Activated T-helper 17 cell treated with anti-CD3 and anti-CD28 coated beads, Interleukin-2, amount 50 U/mL, for 72 hours (primary cell): Measurements from ENCODE around the gene RAB11FIP5. TPM values are rescaled to one million over a fixed set of nuclear protein-coding genes. Genes with fewer than 3 reads are reported as not detected.

Experiments used
- ATAC-seq: fragments of 150-1000 bp; cut with Tn5 transposase; replicated peaks from 2 replicates; pipeline ENCODE4 v1.10.0; 2021; ENCODE audit warnings: mild to moderate bottlenecking, moderate library complexity
- H3K27ac Mint-ChIP-seq: one replicate; pipeline ENCODE4 v1.8.0; 2022; ENCODE audit warnings: mixed read lengths
- H3K27me3 Mint-ChIP-seq: one replicate; pipeline ENCODE4 v1.8.0; 2022; ENCODE audit warnings: mixed read lengths
- H3K36me3 Mint-ChIP-seq: one replicate; pipeline ENCODE4 v1.8.0; 2022; ENCODE audit warnings: low read depth, mild to moderate bottlenecking, mixed read lengths
- H3K4me1 Mint-ChIP-seq: one replicate; pipeline ENCODE4 v1.8.0; 2022; ENCODE audit warnings: mixed read lengths
- H3K4me3 Mint-ChIP-seq: one replicate; pipeline ENCODE4 v1.8.0; 2022; ENCODE audit warnings: mild to moderate bottlenecking, mixed read lengths
- H3K9me3 Mint-ChIP-seq: one replicate; pipeline ENCODE4 v1.8.0; 2022; ENCODE audit warnings: mixed read lengths
- total RNA-seq, 2 donors: library from RNA; stranded (reverse); gene quantifications; one replicate each; pipeline ENCODE4 v1.2.3, GENCODE V29; 2022

RAB11FIP5 gene
- total RNA-seq, 2 donors from 2014 or later = 15.5 to 29.9 TPM

- Mint-ChIP-seq H3K27ac (no peak overlapping the region), H3K27me3 (no peaks in the 10 kb centered on the region), H3K4me1 (no peaks in the 10 kb centered on the region), H3K9me3 (no peaks in the 10 kb centered on the region), H3K4me3 (no peak overlapping the region), H3K36me3 (no peaks in the 10 kb centered on the region)
- no peak for ATAC-seq
Measured at GRCh38 chr2:73117441-73117840, 4.7 kb upstream of the RAB11FIP5 start.

- Mint-ChIP-seq H3K36me3 (peaks cover 5% of the 10 kb centered on the region), H3K4me1 (no peaks in the 10 kb centered on the region), H3K27ac (no peak overlapping the region), H3K9me3 (no peaks in the 10 kb centered on the region), H3K4me3 (no peak overlapping the region), H3K27me3 (no peaks in the 10 kb centered on the region)
- no peak for ATAC-seq
Measured at GRCh38 chr2:73116182-73116960, 3.6 kb upstream of the RAB11FIP5 start.

- Mint-ChIP-seq H3K4me1 (peaks cover 7% of the 10 kb centered on the region), H3K4me3 (peak overlapping the region; percentile 29), H3K9me3 (no peaks in the 10 kb centered on the region), H3K27me3 (no peaks in the 10 kb centered on the region), H3K36me3 (peaks cover 5% of the 10 kb centered on the region), H3K27ac (no peak overlapping the region)
- no peak for ATAC-seq
Measured at GRCh38 chr2:73114273-73114867, 1.6 kb upstream of the RAB11FIP5 start.

GRCh38 chr2:73112026-73112912 is 479 bp downstream of the RAB11FIP5 start:
- H3K9me3 Mint-ChIP-seq = no peaks in the 10 kb centered on the region
- no peaks in the 10 kb centered on the region for H3K27me3 Mint-ChIP-seq
- H3K36me3 Mint-ChIP-seq = peaks cover 5% of the 10 kb centered on the region
- peak; percentile 34 for ATAC-seq
- H3K4me1 Mint-ChIP-seq = peaks cover 20% of the 10 kb centered on the region
- peak overlapping the region; percentile 91 for H3K27ac Mint-ChIP-seq
- H3K4me3 Mint-ChIP-seq = peak overlapping the region; percentile 92

- Mint-ChIP-seq H3K9me3 (no peaks in the 10 kb centered on the region), H3K36me3 (peaks cover 5% of the 10 kb centered on the region), H3K4me3 (peak overlapping the region; percentile 92), H3K27ac (peak overlapping the region; percentile 91), H3K4me1 (peaks cover 28% of the 10 kb centered on the region), H3K27me3 (no peaks in the 10 kb centered on the region)
- ATAC-seq = peak; percentile 23
Measured at GRCh38 chr2:73111073-73112025, 1.4 kb downstream of the RAB11FIP5 start.

- Mint-ChIP-seq H3K27me3 (no peaks in the 10 kb centered on the region), H3K4me1 (peaks cover 35% of the 10 kb centered on the region), H3K4me3 (peak overlapping the region; percentile 92), H3K9me3 (no peaks in the 10 kb centered on the region), H3K27ac (peak overlapping the region; percentile 91), H3K36me3 (peaks cover 5% of the 10 kb centered on the region)
- ATAC-seq = no peak
Measured at GRCh38 chr2:73110168-73111072, 2.3 kb downstream of the RAB11FIP5 start.

GRCh38 chr2:73109431-73110167 is 3.1 kb downstream of the RAB11FIP5 start:
- H3K36me3 Mint-ChIP-seq = peaks cover 5% of the 10 kb centered on the region
- peaks cover 40% of the 10 kb centered on the region for H3K4me1 Mint-ChIP-seq
- no peak overlapping the region for H3K27ac Mint-ChIP-seq
- no peaks in the 10 kb centered on the region for H3K9me3 Mint-ChIP-seq
- H3K4me3 Mint-ChIP-seq = peak overlapping the region; percentile 92
- no peak for ATAC-seq
- no peaks in the 10 kb centered on the region for H3K27me3 Mint-ChIP-seq

- Mint-ChIP-seq H3K4me3 (peak overlapping the region; percentile 48), H3K9me3 (no peaks in the 10 kb centered on the region), H3K4me1 (peaks cover 52% of the 10 kb centered on the region), H3K36me3 (peaks cover 5% of the 10 kb centered on the region), H3K27me3 (no peaks in the 10 kb centered on the region), H3K27ac (peak overlapping the region; percentile 82)
- peak; percentile 46 for ATAC-seq
Measured at GRCh38 chr2:73107211-73107926, 5.4 kb downstream of the RAB11FIP5 start.

GRCh38 chr2:73106791-73107190 is 6.0 kb downstream of the RAB11FIP5 start:
- ATAC-seq = no peak
- Mint-ChIP-seq H3K36me3 (peaks cover 2% of the 10 kb centered on the region), H3K4me3 (peak overlapping the region; percentile 48), H3K27ac (peak overlapping the region; percentile 82), H3K4me1 (peaks cover 56% of the 10 kb centered on the region), H3K27me3 (no peaks in the 10 kb centered on the region), H3K9me3 (no peaks in the 10 kb centered on the region)

GRCh38 chr2:73105511-73105971 is 7.2 kb downstream of the RAB11FIP5 start:
- Mint-ChIP-seq H3K4me1 (peaks cover 55% of the 10 kb centered on the region), H3K36me3 (no peaks in the 10 kb centered on the region), H3K27me3 (no peaks in the 10 kb centered on the region), H3K27ac (no peak overlapping the region), H3K4me3 (no peak overlapping the region), H3K9me3 (no peaks in the 10 kb centered on the region)
- ATAC-seq = no peak

GRCh38 chr2:73104933-73105332 is 7.8 kb downstream of the RAB11FIP5 start:
- Mint-ChIP-seq H3K27ac (no peak overlapping the region), H3K4me1 (peaks cover 54% of the 10 kb centered on the region), H3K9me3 (no peaks in the 10 kb centered on the region), H3K27me3 (no peaks in the 10 kb centered on the region), H3K36me3 (no peaks in the 10 kb centered on the region), H3K4me3 (no peak overlapping the region)
- no peak for ATAC-seq

GRCh38 chr2:73103018-73103542 is 9.7 kb downstream of the RAB11FIP5 start:
- Mint-ChIP-seq H3K9me3 (no peaks in the 10 kb centered on the region), H3K27me3 (no peaks in the 10 kb centered on the region), H3K27ac (peak overlapping the region; percentile 58), H3K4me3 (peak overlapping the region; percentile 38), H3K36me3 (no peaks in the 10 kb centered on the region), H3K4me1 (peaks cover 55% of the 10 kb centered on the region)
- ATAC-seq = no peak
